ENCODE data around the gene PCID2. TPM values are rescaled to one million over a fixed set of nuclear protein-coding genes. Genes with fewer than 3 reads are reported as not detected.

Gene PCID2
- total and polyA plus RNA-seq, 2 of the 13 experiments (the other 11 are each of a cell fraction or from before 2014, with no cell fraction given), result 65.0 to 111 TPM

DNA sequence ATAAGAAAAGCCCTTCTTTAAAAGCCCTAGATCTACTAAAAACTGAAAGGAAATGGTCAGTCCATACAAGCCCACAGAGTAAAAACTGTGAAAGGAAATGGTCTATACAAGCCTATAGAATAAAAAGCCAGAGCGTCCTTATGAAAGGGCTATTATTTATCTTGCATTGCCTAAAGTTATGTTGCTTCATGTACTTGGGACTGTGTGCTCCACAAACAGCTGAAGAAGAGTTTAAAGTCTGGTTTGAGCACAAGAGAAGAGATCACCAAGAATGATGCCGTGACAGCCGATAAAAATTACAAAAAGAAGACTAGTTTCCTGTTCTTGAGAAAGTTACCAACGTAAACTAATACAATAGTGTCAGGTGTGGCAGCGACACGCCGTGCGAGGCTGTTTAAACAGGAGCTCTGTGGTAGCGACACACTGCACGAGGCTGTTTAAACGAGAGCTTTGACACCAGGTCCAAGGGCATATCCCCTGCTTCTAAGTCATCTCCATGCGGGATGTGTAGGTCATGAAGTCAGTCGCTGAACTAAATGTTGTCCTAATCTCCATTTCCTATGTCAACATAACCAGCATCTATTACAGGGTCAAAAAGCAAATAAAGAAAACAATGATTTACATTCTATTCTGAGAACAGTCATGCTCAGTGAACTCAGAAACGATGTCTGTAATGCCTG lies 24.9 kb downstream of the PCID2 start (continued):
- TF ChIP-seq MAF1 (CRISPR knock-in tag; IDR thresholded peaks at IDR 0.05; ENCODE audit: borderline replicate concordance) (no peak), YEATS4 (CRISPR knock-in tag; IDR thresholded peaks at IDR 0.05; ENCODE audit: borderline replicate concordance) (no peak; the same call in 1 of the 2 replicates), NONO (IDR thresholded peaks at IDR 0.05) (no peak), NONO (CRISPR knock-in tag; conservative IDR thresholded peaks at IDR 0.05) (peak; percentile 46; the same call in 1 of the 2 replicates), SP4 (CRISPR knock-in tag; IDR thresholded peaks at IDR 0.05) (no peak), TBP (CRISPR knock-in tag; IDR thresholded peaks at IDR 0.05) (no peak), ZNF354B (CRISPR knock-in tag; IDR thresholded peaks at IDR 0.05) (no peak), PHF20 (CRISPR knock-in tag; IDR thresholded peaks at IDR 0.05) (no peak), TEAD3 (CRISPR knock-in tag; optimal IDR thresholded peaks at IDR 0.05; ENCODE audit: borderline replicate concordance) (peak; percentile 70), ZNF788 (CRISPR knock-in tag; IDR thresholded peaks at IDR 0.05; ENCODE audit: borderline replicate concordance) (peak; percentile 63; the same call in 1 of the 2 replicates), E2F1 (CRISPR knock-in tag; IDR thresholded peaks at IDR 0.05) (no peak), SRSF9 (IDR thresholded peaks at IDR 0.05; ENCODE audit: borderline replicate concordance, insufficient read depth, low read depth, low read length, poor library complexity, severe bottlenecking) (no peak), ATAD3A (CRISPR knock-in tag; IDR thresholded peaks at IDR 0.05) (no peak), NCOR1 (IDR thresholded peaks at IDR 0.05; ENCODE audit: borderline replicate concordance, low read length) (peak; percentile 82; the same call in 1 of the 2 replicates), ZNF879 (CRISPR knock-in tag; IDR thresholded peaks at IDR 0.05) (no peak), THAP9 (CRISPR knock-in tag; IDR thresholded peaks at IDR 0.05; ENCODE audit: borderline replicate concordance) (no peak), CCDC6 (CRISPR knock-in tag; IDR thresholded peaks at IDR 0.05) (peak; percentile 71; the same call in 1 of the 2 replicates), ZNF652 (CRISPR knock-in tag; IDR thresholded peaks at IDR 0.05; ENCODE audit: borderline replicate concordance, low read depth) (no peak)
- TF ChIP-seq, protein P1, sequence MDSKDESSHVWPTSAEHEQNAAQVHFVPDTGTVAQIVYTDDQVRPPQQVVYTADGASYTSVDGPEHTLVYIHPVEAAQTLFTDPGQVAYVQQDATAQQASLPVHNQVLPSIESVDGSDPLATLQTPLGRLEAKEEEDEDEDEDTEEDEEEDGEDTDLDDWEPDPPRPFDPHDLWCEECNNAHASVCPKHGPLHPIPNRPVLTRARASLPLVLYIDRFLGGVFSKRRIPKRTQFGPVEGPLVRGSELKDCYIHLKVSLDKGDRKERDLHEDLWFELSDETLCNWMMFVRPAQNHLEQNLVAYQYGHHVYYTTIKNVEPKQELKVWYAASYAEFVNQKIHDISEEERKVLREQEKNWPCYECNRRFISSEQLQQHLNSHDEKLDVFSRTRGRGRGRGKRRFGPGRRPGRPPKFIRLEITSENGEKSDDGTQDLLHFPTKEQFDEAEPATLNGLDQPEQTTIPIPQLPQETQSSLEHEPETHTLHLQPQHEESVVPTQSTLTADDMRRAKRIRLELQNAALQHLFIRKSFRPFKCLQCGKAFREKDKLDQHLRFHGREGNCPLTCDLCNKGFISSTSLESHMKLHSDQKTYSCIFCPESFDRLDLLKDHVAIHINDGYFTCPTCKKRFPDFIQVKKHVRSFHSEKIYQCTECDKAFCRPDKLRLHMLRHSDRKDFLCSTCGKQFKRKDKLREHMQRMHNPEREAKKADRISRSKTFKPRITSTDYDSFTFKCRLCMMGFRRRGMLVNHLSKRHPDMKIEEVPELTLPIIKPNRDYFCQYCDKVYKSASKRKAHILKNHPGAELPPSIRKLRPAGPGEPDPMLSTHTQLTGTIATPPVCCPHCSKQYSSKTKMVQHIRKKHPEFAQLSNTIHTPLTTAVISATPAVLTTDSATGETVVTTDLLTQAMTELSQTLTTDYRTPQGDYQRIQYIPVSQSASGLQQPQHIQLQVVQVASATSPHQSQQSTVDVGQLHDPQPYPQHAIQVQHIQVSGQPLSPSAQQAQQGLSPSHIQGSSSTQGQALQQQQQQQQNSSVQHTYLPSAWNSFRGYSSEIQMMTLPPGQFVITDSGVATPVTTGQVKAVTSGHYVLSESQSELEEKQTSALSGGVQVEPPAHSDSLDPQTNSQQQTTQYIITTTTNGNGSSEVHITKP (CRISPR knock-in tag; IDR thresholded peaks at IDR 0.05; ENCODE audit: low read depth), result no peak
- TF ChIP-seq, protein P2, sequence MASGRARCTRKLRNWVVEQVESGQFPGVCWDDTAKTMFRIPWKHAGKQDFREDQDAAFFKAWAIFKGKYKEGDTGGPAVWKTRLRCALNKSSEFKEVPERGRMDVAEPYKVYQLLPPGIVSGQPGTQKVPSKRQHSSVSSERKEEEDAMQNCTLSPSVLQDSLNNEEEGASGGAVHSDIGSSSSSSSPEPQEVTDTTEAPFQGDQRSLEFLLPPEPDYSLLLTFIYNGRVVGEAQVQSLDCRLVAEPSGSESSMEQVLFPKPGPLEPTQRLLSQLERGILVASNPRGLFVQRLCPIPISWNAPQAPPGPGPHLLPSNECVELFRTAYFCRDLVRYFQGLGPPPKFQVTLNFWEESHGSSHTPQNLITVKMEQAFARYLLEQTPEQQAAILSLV (CRISPR knock-in tag; IDR thresholded peaks at IDR 0.05; ENCODE audit: borderline replicate concordance), result no peak

All from HepG2 (cell line).